Stimulated activated CD4-positive, alpha-beta T cell treated with anti-CD3 and anti-CD28 coated beads, Interleukin-12 subunit alpha, Interleukin-12 subunit beta, amount 100 ng/mL, for 24 hours (primary cell): ENCODE data around the gene TRIM2.

Experiments used
- DNase-seq, 2 experiments: peaks; one replicate each; pipeline ENCODE4 v3.0.0-alpha.2; 2020; ENCODE audit warnings: low read depth in 2 of 2

TRIM2 gene

DNA sequence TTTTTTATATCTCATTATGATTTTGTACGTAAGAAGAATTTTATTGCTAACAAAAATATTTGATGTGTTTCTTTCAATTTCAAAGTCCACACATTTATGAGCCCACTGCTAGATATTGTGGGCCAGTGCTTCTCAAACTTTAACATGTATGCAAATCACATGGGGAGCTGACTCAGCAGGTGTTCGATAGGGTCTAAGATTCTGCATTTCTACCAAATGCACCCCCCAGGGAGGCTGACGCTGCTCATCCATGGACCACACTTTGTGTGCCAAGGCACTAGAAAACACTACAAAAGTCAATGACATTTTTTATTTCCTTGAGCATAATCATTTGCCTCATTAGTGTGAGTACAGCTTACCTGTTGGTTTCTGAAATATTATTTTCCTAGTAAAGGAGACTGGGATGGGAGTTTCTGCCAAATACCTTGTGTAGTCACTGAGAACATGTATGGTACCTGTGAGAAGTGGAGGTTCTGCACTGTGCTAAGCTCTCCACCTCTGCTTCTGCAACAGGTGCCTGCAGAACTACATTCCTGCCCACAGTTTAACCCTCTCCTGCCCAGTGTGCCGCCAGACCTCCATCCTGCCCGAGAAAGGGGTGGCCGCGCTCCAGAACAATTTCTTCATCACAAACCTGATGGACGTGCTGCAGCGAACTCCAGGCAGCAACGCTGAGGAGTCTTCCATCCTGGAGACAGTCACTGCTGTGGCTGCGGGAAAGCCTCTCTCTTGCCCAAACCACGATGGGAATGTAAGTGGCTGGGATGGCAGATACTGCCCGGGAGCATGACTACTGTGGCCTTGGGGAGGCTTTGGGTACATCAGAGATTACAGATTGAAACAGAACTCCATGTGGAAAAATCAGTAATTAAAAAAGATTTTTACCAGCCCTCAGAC is 71.4 kb downstream of the TRIM2 start:
- DNase-seq, result no peak

DNA sequence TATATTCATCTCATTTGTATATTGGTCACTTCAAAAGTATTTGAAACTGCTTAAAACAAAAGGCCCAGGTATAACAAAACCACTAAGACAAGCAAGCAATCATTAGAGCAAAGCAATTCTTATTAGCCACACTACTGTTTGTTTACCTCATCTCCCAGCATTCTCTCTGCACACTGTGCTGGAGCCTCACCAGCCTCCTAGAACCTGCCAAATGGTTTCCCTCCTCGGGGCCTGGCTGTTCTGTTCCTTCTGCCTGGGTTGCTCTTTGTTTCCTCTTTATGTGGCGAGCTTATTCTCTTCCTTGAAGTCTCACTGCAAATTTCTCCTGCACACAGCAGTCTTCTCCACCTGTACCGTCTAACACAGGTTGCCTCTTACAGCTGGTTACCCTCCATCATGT is 72.7 kb downstream of the TRIM2 start:
- no peak for DNase-seq

- DNase-seq, result no peak
These were observed 77.2 kb downstream of the TRIM2 start for GRCh38 chr4:153281476-153281875.

DNA sequence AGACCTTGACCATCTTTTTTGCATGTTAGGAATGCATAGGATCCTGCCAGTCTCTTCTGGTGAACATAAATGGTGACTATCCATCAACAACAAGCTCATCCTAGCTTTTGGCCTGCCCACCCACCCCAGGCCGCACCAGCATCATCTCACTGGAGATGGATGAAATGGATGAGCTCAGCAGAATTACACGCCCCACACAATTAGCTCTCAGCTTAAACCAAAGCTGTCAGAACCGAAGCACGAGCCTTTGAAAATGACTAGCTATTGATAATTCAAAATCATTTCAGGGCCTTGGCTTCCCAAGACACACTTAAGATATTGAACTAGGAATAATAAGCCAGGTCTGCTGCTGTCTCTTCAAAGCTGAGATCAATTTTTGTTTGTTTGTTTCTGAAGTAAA is 77.8 kb downstream of the TRIM2 start:
- no peak for DNase-seq

- DNase-seq, result no peak
These were observed 79.0 kb downstream of the TRIM2 start for GRCh38 chr4:153283260-153283659.

GRCh38 chr4:153290134-153290533 is 85.9 kb downstream of the TRIM2 start:
- no peak for DNase-seq

DNA sequence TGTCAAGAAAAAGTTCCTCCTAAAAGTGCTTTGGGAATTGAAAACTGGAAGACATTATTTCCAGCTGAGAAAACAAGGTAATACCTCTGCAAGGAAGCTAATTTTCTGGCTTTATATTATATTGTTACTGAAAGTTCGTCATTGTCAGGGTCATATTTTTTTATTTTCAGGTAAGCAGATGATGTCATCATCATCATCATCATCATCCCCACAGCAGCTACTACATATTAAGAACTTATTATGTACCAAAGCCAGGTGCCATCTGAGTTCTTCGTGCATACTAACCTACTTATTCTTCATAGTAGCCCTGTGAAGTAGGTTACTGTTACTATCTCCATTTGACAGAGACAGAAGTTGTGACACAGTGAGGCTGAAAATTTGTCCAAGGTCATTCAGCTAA is 87.3 kb downstream of the TRIM2 start:
- DNase-seq, result no peak

- no peak for DNase-seq
These were observed 88.9 kb downstream of the TRIM2 start for GRCh38 chr4:153292897-153293741.

- no peak for DNase-seq
These were observed 89.5 kb downstream of the TRIM2 start for GRCh38 chr4:153293742-153294057.

- no peak for DNase-seq
These were observed 90.4 kb downstream of the TRIM2 start for GRCh38 chr4:153294631-153295030.

DNA sequence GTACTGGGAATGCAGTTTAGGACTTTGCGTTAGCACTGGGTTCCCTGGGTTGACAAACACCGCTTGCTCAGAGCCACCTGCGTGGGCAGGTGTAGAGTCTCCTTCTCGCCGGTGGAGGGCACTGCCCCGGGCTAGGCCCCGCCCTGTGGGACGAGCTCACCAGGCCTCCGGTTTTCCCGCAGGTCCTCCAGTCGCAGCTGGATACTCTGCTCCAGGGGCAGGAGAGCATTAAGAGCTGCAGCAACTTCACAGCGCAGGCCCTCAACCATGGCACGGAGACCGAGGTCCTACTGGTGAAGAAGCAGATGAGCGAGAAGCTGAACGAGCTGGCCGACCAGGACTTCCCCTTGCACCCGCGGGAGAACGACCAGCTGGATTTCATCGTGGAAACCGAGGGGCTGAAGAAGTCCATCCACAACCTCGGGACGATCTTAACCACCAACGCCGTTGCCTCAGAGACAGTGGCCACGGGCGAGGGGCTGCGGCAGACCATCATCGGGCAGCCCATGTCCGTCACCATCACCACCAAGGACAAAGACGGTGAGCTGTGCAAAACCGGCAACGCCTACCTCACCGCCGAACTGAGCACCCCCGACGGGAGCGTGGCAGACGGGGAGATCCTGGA is 91.0 kb downstream of the TRIM2 start:
- no peak for DNase-seq

GRCh38 chr4:153296040-153296823 is 92.0 kb downstream of the TRIM2 start:
- no peak for DNase-seq

GRCh38 chr4:153297116-153297515 is 92.9 kb downstream of the TRIM2 start:
- no peak for DNase-seq

DNA sequence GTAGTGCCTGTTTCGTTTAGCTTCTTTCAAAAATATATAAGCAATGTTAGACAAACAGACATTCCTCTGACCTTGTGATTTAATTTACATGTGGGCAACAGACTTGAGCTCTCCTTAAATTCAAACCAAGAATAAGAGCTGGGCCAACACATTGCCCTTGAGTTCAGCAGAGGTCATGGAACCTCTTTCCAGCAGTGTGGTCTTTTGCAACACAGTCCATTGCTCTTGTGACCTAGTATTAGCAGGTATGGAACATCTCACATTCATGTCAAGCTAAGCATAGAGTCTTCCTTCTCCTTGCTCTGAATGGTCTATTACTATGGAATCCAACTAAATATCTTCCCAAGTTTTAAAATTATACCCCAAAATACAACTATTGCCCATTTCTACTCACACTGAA is 106.5 kb downstream of the TRIM2 start:
- no peak for DNase-seq

DNA sequence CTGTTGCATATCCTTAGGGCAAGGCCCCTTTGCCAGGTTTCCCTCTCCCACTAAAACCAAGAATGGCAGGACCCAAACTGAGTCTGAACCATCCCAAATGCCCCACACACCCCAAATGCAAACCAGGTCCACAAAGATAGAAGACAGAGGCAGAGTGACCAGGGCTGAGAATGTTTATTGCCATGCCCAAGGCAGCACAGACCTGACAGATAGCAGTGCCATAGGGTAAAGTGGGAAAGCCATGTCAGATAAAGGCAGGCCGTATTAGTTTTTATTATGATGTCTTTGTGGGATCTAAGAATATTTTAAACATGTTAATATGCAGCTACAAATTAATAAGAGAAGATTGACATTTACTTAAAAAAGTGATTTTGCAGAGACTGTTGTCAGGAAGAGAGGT is 110.7 kb downstream of the TRIM2 start:
- DNase-seq, result no peak

DNA sequence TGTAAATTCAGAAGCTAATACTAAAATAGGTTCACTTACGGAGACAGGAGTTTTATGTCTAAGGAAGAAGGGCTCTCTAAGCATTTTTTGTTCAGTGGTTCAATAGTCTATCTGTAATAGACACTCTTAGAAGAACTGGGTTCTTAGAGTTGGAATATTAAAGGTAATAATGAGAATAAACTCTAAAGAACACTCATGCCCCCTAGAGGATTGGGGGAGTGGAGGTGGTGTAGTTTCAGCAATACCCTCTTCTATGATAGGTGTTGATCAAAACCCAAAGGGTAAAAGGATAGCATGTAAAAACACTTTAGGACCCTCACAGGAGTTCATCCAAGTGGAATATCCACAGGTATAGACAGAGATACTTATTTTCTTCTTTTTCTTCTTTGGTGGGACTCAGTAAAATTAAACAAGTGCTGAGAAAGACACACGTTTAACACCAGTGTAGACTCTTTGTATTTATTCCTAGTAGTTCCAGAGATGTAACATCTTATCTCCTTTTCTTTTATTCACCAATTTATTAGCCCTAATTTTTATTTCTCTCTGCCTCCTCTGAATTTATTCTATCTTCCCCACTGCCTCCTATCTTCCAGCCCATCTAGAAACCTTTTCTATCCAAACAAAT is 114.6 kb downstream of the TRIM2 start:
- no peak for DNase-seq

GRCh38 chr4:153322791-153323190 is 118.5 kb downstream of the TRIM2 start:
- no peak for DNase-seq

- DNase-seq, result no peak
These were observed 119.8 kb downstream of the TRIM2 start for GRCh38 chr4:153324046-153324445.

DNA sequence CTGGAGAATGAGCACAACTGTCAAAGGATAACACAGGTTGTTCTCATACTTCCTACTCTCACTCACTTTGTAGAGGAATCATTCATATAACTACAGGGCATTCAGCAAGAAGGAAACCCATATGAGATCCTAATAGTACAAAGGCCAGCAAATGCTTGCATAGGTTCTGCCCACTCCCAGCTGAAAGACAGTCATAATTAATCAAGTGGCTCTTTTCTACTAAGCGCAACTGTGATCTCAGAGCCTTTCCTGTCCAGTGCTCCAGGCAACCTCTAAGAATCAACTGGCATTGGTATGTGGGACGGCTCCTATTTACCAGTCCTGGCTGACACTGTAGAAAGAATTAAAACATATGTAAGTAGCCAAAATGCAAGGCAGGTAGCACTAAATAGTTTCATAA is 121.3 kb downstream of the TRIM2 start:
- no peak for DNase-seq

DNA sequence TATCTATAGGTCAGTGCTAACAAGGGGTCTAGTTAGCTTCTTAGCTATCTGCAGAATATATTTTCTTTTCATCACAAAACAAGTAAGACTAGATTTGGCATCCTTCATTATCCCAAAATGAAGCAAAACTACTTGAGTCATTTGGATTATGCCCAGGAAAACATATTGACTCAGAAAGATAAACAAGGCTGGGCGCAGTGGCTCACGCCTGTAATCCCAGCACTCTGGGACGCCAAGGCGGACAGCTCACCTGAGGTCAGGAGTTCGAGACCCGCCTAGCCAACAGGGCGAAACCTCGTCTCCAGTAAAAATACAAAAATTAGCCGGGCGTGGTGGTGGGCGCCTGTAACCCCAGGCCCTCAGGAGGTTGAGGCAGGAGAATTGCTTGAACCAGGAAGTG is 122.3 kb downstream of the TRIM2 start:
- no peak for DNase-seq

GRCh38 chr4:153327247-153327646 is 123.0 kb downstream of the TRIM2 start:
- DNase-seq, result no peak
